Measurements from ENCODE around the gene NEDD4L.
A peak's percentile ranks its signal among the peaks of the same experiment; 100 is the strongest.

GRCh38 chr18:58288921-58289797 is 245.1 kb downstream of the NEDD4L start:
- TF ChIP-seq CTCF (IDR thresholded peaks at IDR 0.05) (no peak), POLR2AphosphoS5 (IDR thresholded peaks at IDR 0.05) (peak in 1 of 2 donors; percentile 6), POLR2A (IDR thresholded peaks at IDR 0.05; ENCODE audit: low read depth) (no peak)

All from esophagus muscularis mucosa (tissue), 3 donors.